GM12873 (cell line): Measurements from ENCODE around the gene EFCAB8.

Experiments used
- CTCF ChIP-seq: IDR thresholded peaks from 2 replicates; pipeline ENCODE4 v1.5.1; 2012; ENCODE audit warnings: low read depth, mild to moderate bottlenecking, moderate library complexity, low read length, control low read depth; ENCODE audit not compliant: insufficient read depth; ENCODE audit errors: missing control alignments

Gene EFCAB8

GRCh38 chr20:32912688-32913087, 54.0 kb downstream of the EFCAB8 start:
- no peak for TF ChIP-seq CTCF

- TF ChIP-seq CTCF = no peak
These were observed 55.3 kb downstream of the EFCAB8 start for GRCh38 chr20:32914031-32914430.

DNA sequence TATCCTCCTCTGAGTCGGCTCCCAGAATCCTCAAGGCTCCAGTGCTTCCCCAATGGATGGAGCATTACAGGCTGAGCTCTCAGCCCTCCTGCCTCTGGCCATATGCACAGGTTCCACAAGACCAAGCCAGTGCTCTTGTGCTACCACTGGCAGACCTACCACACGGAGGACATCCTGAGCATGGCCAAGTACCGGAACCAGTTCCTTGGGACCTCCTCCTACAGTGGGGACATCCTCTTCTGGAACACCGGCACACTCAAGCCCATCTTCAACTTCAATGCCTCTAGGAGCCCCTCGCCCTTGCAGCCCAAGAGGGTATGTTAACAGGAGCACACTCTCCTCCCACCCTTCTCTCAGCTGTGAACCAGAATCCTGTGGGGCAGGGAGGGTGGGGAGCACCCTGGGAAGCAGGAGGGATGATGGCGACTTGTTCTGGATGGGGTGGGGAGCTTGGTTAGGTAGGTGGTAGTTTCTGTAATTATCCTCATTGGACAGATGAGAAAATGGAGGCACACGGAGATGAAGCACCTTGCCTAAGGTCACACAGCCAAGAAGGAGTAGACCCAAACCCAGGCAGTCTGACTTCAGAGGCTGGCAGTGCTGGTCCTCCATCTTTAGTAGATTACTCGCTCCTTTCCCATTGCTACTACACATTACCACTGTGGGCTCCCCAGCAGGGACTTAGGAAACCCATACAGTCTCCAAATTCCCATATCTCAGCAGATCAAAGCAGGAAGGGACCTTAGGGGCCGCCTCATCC, 58.6 kb downstream of the EFCAB8 start:
- TF ChIP-seq CTCF = no peak

DNA sequence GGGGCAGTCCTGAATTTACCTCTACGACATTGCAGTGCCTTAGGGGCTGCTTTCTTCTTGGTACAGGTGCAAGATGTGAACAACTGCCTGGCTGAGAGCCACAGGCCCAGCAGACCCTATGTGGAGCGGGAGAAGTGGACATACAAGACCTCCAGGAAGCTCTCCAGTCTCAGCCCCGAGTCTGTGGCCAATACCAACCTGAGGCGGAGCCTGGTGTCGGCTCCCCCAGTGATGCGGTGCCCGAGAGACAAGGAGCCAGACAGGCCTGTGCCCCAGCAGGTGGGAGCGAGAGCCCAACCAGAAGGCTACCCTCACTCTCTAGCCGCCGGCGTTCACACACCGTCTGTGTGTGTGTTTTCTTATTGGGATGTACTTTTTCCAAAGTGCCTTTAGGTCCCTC, 59.6 kb downstream of the EFCAB8 start:
- TF ChIP-seq CTCF = no peak

GRCh38 chr20:32918751-32919150, 60.0 kb downstream of the EFCAB8 start:
- no peak for TF ChIP-seq CTCF

GRCh38 chr20:32920066-32920465, 61.3 kb downstream of the EFCAB8 start:
- TF ChIP-seq CTCF = no peak

GRCh38 chr20:32920530-32921298, 62.0 kb downstream of the EFCAB8 start:
- TF ChIP-seq CTCF = no peak
